Transverse colon (tissue), 3 donors: ENCODE results near the gene RNLS.

ENCODE experiments used
- POLR2A ChIP-seq: fragments of 450-650 bp; IDR thresholded peaks from one replicate; pipeline ENCODE4 v1.6.1; 2016; ENCODE audit warnings: antibody characterized with exemption, mild to moderate bottlenecking, moderate library complexity
- TF ChIP-seq, protein P1 (sequence below), 5 experiments: fragments of 200-600 bp in 3 of 5; fragments of 450-650 bp in 2 of 5; sonication (generic) in 3 of 5; IDR thresholded peaks; 1 replicate in 2 of 5; 2 replicates in 3 of 5; pipeline ENCODE4 v1.5.1; 2016 to 2017; ENCODE audit warnings: antibody characterized with exemption in 5 of 5, inconsistent platforms in 3 of 5, mild to moderate bottlenecking in 2 of 5, moderate library complexity in 1 of 5

DNA sequence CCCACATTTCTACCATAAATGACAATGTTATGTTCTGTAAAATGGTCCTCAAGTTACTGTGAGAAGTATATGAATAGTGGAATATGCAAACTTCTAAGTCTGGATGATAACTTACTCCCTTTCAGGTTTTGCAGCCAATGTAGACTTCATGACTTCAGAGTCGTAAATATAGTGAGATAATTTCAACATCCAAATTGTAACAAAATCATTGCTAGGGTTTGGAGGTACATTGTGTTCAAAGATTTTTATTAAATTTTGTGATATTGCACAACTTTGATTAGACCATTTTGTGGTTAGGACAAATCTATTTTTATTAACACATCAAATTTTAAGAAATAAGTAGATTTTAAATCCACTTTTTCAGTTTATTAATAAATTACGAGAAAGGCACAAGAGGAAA lies 270.3 kb downstream of the RNLS start:
- TF ChIP-seq, protein P1, sequence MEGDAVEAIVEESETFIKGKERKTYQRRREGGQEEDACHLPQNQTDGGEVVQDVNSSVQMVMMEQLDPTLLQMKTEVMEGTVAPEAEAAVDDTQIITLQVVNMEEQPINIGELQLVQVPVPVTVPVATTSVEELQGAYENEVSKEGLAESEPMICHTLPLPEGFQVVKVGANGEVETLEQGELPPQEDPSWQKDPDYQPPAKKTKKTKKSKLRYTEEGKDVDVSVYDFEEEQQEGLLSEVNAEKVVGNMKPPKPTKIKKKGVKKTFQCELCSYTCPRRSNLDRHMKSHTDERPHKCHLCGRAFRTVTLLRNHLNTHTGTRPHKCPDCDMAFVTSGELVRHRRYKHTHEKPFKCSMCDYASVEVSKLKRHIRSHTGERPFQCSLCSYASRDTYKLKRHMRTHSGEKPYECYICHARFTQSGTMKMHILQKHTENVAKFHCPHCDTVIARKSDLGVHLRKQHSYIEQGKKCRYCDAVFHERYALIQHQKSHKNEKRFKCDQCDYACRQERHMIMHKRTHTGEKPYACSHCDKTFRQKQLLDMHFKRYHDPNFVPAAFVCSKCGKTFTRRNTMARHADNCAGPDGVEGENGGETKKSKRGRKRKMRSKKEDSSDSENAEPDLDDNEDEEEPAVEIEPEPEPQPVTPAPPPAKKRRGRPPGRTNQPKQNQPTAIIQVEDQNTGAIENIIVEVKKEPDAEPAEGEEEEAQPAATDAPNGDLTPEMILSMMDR (IDR thresholded peaks at IDR 0.05) = no peak
- TF ChIP-seq POLR2A = no peak
